GM18499 (cell line): ENCODE measurements around the gene ANK3.
"Not testable (repeated sequence)": the region's sequence is repeated elsewhere in the genome, so short reads cannot be mapped to it uniquely, and the experiment has no call there.

Source experiments
- ATAC-seq: cut with Tn5 transposase; IDR thresholded peaks from one replicate; pipeline ENCODE4 v1.9.1; 2021; ENCODE audit warnings: moderate number of reproducible peaks; ENCODE audit not compliant: insufficient read depth, unreplicated experiment

Gene ANK3

DNA sequence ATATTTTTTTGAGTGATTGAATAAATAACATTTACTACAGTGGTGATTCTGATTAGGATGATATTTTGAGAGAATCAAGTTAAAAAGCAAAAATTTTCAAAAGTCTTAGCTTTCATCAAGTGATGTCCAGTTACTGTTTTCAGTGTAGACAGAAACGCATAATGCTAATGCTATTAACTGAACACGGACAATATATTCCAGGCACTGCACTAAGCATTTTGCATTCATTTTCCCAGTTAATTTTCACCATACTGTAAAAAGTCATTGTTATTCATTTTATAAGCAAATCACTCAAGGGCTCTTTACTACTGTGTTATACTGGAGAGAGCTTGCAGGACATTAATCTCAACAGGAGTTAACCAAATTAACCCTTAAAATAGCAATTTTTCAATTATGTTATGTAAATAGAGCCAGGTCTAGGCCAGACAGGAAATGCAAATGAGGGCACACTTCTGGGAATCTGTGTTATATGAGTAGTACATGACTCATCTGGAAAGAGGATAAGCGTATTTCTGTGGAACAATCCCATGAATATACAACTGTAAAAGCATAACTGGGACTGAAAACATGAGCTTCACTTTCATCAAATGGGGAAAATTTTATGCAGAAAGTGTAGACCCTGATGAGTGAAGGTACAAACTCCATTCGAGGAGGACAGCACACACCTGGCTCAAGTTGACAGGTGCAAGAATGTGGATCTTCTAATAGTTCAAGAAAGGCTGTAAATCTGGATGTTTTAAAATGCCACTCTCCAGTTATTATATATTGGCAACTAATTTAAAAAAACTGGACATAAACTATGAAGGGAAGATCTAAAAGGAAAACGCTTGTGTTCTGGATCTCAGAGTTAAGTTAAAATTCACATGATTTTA is 75.4 kb downstream of the ANK3 start:
- ATAC-seq, result no peak

- no peak for ATAC-seq
These were observed 76.1 kb downstream of the ANK3 start for GRCh38 chr10:60313589-60313952.

DNA sequence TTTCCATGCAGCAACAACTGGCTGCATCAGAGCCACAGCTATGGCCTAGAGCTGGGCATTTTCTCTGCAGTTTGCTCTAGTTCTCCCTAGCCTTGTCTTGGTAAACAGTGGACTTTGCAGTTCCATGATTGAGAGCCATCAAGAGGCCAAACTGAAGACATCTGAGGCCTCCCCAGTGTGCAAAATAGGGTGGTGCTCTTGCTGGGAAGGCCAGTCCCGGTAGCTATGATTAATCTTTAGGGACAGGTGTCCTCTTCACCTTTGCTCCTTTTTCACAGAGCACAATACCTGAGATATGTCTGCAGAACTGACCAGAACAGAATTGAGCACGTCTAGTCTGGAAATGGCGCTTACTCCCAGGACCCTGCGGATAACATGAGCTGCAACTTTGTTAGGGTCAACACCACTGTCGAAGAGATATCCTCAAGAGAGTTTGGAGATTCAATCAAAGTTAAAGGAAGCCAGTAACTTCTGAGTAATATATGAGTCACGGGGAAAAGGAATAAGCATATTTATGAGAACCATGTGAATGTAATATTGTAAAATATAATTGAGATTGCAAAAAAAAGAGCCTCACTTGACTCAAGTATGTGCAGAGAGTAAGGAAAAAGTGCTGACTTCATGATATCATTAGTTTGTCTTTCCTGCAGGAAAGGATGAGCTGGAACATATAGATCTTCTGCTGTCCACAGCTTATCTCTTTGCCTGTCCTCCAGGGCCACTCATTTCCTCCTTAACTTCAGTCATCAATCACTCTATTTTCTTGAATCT is 76.7 kb downstream of the ANK3 start:
- ATAC-seq, result no peak

DNA sequence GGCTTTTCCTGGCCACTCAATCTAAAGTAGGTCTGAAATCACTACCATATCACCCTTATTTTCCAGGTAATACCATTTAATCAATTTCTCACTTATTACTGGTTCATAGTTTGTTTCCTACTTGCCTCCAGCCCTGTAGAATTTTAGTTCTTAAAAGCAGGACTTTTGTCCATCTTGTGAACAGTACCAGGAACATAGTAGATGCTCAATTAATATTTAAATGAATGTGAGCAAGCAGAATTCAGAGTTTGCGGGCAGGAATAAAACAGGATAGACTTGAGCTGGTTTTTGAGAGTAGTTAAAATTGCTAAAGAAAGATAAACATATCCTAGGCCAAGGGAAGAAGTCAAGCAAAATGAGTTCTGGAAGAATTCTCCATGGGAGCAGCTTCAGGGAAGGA is 77.9 kb downstream of the ANK3 start:
- ATAC-seq, result no peak

GRCh38 chr10:60310740-60311139 is 78.9 kb downstream of the ANK3 start:
- no peak for ATAC-seq

DNA sequence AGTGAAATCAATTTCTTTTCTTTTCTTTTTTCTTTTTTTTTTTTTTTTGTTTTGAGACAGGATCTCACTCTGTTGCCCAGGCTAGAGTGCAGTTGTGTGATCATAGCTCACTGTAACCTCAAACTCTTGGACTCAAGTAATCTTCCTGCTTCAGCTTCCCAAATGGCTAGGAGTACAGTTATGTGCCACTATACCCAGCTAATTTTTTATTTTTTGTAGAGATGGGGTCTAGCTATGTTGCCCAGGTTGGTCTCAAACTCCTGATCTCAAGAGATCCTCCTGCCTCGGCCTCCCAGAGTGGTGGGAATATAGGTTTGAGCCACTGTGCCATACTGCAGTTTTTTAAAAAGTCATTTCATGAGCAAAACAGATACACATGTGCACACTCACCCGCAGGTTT is 79.8 kb downstream of the ANK3 start:
- no peak for ATAC-seq

- ATAC-seq, result no peak
These were observed 80.3 kb downstream of the ANK3 start for GRCh38 chr10:60309371-60309770.

DNA sequence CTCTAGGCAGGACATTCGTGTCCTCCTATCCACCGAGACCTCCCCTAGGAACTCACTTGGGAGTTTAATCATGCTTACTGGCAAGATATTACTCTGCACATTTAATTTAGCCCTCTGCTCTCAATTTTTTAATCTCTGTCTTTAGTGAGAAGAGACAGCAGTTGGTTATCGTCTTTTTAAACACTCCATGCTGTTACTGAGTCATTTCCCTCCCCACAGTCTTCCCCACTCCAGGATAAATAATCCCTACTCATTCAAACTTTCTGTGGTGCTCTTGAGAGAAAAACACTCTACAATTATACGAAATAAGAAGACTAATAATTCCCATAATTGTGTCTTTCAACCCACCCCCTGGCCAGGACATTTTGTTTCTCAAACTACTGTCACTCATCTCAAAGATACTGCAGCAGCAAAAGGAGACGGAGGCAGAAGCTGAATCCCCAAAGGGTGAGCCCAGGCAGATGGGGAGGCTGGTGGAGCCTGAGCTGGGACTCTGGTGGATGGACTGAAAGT is 84.2 kb downstream of the ANK3 start:
- no peak for ATAC-seq

DNA sequence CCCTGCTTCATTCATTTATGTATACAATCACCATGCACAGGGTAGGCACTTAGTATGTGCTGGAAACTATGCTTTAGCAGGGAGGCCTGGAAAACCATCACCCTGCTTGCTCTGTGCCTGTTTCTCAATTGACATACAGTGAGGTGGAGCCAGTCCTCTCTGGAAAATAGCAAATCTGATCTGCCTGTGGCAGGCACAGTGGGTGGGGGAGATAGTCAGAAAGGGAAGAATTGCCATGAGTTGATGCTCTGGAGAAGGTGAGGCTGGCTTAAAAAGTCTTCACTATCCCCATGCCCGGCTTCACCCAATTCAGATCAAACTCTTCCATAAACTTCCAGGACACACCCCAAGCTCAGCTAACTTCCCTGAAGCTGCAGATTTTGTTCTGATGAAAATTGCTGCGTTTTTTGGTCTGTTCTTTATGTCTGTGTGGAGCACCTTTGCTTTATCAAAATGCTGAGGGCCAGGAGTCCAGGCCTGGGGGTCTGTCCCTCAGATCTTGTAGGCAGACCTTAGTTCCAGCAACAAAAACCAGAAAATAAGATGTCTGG is 84.8 kb downstream of the ANK3 start:
- ATAC-seq, result no peak

DNA sequence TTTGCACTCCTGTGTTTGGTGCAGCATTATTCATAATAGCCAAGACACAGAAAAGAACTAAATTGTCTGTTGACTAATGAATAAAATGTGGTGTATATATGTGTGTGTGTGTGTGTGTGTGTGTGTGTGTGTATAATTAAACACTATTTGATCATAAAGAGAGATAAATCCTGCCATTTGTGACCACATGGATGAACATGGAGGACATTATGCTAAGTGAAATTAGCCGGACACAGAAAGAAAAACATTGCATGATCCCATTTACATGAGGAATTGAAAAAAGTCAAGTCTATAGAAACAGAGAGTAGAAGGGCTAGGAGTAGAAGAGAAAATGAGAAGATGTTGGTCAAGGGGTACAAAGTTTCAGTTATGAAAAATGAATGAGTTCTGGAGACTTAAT is 85.9 kb downstream of the ANK3 start:
- no peak for ATAC-seq

GRCh38 chr10:60299961-60300883 is 89.5 kb downstream of the ANK3 start:
- ATAC-seq, result no peak

- no peak for ATAC-seq
These were observed 90.3 kb downstream of the ANK3 start for GRCh38 chr10:60299390-60299778.

GRCh38 chr10:60298408-60299389 is 91.0 kb downstream of the ANK3 start:
- ATAC-seq, result no peak

DNA sequence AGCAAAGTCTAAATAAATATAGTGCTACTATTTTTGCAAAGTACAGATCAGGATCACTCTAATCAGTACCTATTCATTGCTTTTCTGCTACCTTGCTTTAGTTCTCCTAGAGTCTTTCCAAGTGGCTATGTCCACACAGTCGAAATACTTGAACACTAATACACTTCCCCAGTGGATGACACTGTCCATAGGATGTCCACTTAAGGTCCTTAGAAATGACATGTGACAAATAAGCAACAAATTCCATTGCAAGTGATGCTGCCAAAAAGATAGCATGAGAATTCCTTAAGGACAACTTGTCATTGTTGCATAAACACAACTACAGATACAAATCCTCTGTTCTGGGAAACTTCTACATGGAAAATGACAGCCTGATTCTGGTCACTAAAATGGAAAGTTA is 93.6 kb downstream of the ANK3 start:
- ATAC-seq, result no peak

- no peak for ATAC-seq
These were observed 94.4 kb downstream of the ANK3 start for GRCh38 chr10:60295028-60295937.

- ATAC-seq, result no peak
These were observed 96.0 kb downstream of the ANK3 start for GRCh38 chr10:60293581-60294175.

- ATAC-seq, result no peak
These were observed 96.7 kb downstream of the ANK3 start for GRCh38 chr10:60292998-60293397.

DNA sequence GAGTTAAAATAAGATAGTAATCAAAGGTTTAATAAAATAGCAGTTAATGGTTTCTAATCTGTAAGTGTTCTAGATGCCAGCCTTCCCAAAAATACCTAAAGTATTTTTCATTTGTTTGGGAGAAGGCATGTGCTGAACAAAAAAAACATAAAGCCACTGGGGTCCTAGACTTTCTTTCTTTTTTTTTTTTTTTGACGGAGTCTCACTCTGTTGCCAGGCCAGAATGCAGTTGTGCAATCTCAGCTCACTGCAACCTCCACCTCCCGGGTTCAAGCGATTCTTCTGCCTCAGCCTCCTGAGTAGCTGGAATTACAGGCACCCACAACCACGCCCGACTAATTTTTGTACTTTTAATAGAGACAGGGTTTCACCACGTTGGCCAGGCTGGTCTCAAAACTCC is 97.1 kb downstream of the ANK3 start:
- ATAC-seq, result not testable (repeated sequence)
